Hematopoietic multipotent progenitor cell treated with erythropoietin and hydrocortisone succinate and interleukin-3 and kit ligand, for 4 days (in vitro differentiated cells): ENCODE measurements around the gene DYNLT2.

Experiments used
- DNase-seq: peaks from one replicate; pipeline ENCODE4 v3.0.0-alpha.2; 2015

Gene DYNLT2

DNA sequence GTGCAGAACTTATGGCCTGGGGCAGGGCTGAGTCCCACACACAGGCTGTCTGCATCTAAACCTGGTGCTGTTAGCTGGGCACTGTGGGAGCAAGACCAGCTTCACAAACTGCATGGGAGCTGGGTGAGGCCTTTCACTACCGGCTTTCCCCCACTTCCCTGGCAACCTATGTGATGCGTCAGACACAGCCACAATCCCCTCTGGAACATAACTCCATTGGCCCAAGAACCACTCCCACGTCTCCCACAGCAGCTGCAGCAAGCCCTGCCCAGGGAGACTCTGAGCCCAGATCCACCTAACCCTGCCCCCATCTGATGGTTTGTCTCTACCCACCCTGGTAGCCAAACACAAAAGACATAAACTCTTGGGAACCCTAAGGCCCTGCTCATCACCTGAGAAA lies 58.9 kb downstream of the DYNLT2 start:
- DNase-seq, result no peak

DNA sequence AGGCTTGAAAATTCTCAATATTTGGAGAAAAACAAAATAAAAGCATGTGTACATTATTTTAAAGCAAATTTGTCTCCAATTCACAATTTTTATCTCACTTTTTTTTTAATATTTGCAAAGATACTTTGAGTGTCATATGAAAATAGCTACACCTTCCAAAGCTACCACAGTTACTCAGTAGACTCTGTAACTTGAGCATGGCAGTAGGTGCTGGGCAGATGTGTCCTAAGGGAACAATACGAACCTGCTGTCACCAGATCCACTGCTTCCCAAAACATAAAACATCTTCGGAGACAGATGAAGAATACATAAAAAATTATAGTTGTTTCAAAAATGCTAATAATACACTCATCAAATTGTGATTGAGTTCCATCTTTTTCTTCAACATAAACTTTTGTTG lies 60.1 kb downstream of the DYNLT2 start:
- DNase-seq, result no peak
